DOHH2 (cell line): ENCODE measurements around the gene LATS2.

Experiments
- H3F3A ChIP-seq: fragments of 200-600 bp; sonication (generic), shearing (Covaris generic); 2 replicates; pipeline ENCODE4 v1.6.0; 2016; ENCODE audit warnings: antibody characterized with exemption, mild to moderate bottlenecking; ENCODE audit not compliant: control insufficient read depth, insufficient read depth
- H3K27ac ChIP-seq: fragments of 200-600 bp; sonication (generic); 2 replicates; pipeline ENCODE4 v1.5.1; 2014; ENCODE audit warnings: low read depth, mild to moderate bottlenecking, low read length, moderate library complexity
- H3K27me3 ChIP-seq: fragments of 200-600 bp; sonication (generic); 2 replicates; pipeline ENCODE4 v1.6.1; 2014; ENCODE audit warnings: mild to moderate bottlenecking, low read length, mixed read lengths; ENCODE audit not compliant: control insufficient read depth
- H3K36me3 ChIP-seq: fragments of 200-600 bp; sonication (generic); 2 replicates; pipeline ENCODE4 v1.6.1; 2014; ENCODE audit warnings: mild to moderate bottlenecking, low read length, moderate library complexity, mixed read lengths; ENCODE audit not compliant: control insufficient read depth
- H3K4me1 ChIP-seq: fragments of 200-600 bp; sonication (generic); 2 replicates; pipeline ENCODE4 v1.6.1; 2014; ENCODE audit warnings: mild to moderate bottlenecking, low read length, mixed read lengths; ENCODE audit not compliant: control insufficient read depth
- H3K4me2 ChIP-seq: fragments of 200-600 bp; sonication (generic); 2 replicates; pipeline ENCODE4 v1.6.0; 2014; ENCODE audit warnings: mild to moderate bottlenecking, low read length, moderate library complexity
- H3K4me3 ChIP-seq: fragments of 200-600 bp; sonication (generic); 2 replicates; pipeline ENCODE4 v1.5.1; 2014; ENCODE audit warnings: mild to moderate bottlenecking, low read length, mixed read lengths
- H3K79me2 ChIP-seq: fragments of 200-600 bp; sonication (generic); 2 replicates; pipeline ENCODE4 v1.6.1; 2014; ENCODE audit warnings: mild to moderate bottlenecking, low read length, mixed read lengths; ENCODE audit not compliant: control insufficient read depth
- H3K9me2 ChIP-seq: fragments of 200-600 bp; sonication (generic); replicated peaks from 2 replicates; pipeline ENCODE4 v1.6.1; 2014; ENCODE audit warnings: mild to moderate bottlenecking, low read length, mixed read lengths; ENCODE audit not compliant: control insufficient read depth
- H3K9me3 ChIP-seq: fragments of 200-600 bp; sonication (generic); 2 replicates; pipeline ENCODE4 v1.6.1; 2014; ENCODE audit warnings: antibody characterized with exemption, low read length, mixed read lengths; ENCODE audit not compliant: control insufficient read depth, insufficient read depth
- H4K20me1 ChIP-seq: fragments of 200-600 bp; sonication (generic); 2 replicates; pipeline ENCODE4 v1.6.0; 2014; ENCODE audit warnings: low read depth, mild to moderate bottlenecking, antibody characterized with exemption, low read length, moderate library complexity; ENCODE audit not compliant: control insufficient read depth, insufficient read depth
- CTCF ChIP-seq: fragments of 200-600 bp; sonication (generic); IDR thresholded peaks from one replicate; pipeline ENCODE4 v1.5.1; 2014; ENCODE audit warnings: antibody characterized with exemption, mild to moderate bottlenecking, low read depth, low read length; ENCODE audit not compliant: poor library complexity, severe bottlenecking
- EZH2phosphoT487 ChIP-seq: fragments of 200-600 bp; sonication (generic); IDR thresholded peaks from 2 replicates; pipeline ENCODE4 v1.6.1; 2017; ENCODE audit warnings: borderline replicate concordance, mild to moderate bottlenecking, antibody characterized with exemption, low read length, moderate library complexity, mixed read lengths

The LATS2 gene

GRCh38 chr13:20995245-20995838 lies 66.0 kb downstream of the LATS2 start:
- Histone ChIP-seq H3F3A (no peaks in the 10 kb centered on the region), H3K9me3 (no peaks in the 10 kb centered on the region), H3K27ac (no peak overlapping the region), H3K79me2 (no peaks in the 10 kb centered on the region), H3K36me3 (no peaks in the 10 kb centered on the region), H3K4me3 (no peak overlapping the region), H4K20me1 (no peaks in the 10 kb centered on the region), H3K4me1 (no peaks in the 10 kb centered on the region), H3K27me3 (no peaks in the 10 kb centered on the region), H3K4me2 (no peak overlapping the region), H3K9me2 (no peaks in the 10 kb centered on the region)
- no peak for TF ChIP-seq CTCF
- no peak for TF ChIP-seq EZH2phosphoT487

GRCh38 chr13:20994441-20994821 lies 67.0 kb downstream of the LATS2 start:
- no peaks in the 10 kb centered on the region for H3K36me3 ChIP-seq
- no peaks in the 10 kb centered on the region for H3F3A ChIP-seq
- H4K20me1 ChIP-seq = no peaks in the 10 kb centered on the region
- TF ChIP-seq EZH2phosphoT487 (no peak), CTCF (no peak)
- H3K27ac ChIP-seq = no peak overlapping the region
- H3K4me1 ChIP-seq = no peaks in the 10 kb centered on the region
- no peaks in the 10 kb centered on the region for H3K9me3 ChIP-seq
- no peaks in the 10 kb centered on the region for H3K9me2 ChIP-seq
- no peak overlapping the region for H3K4me2 ChIP-seq
- no peaks in the 10 kb centered on the region for H3K27me3 ChIP-seq
- H3K79me2 ChIP-seq = no peaks in the 10 kb centered on the region
- H3K4me3 ChIP-seq = no peak overlapping the region

GRCh38 chr13:20993661-20994440 lies 67.5 kb downstream of the LATS2 start:
- Histone ChIP-seq H3K79me2 (no peaks in the 10 kb centered on the region), H3K27ac (no peak overlapping the region), H3K36me3 (no peaks in the 10 kb centered on the region), H3K4me1 (no peaks in the 10 kb centered on the region), H3K9me3 (no peaks in the 10 kb centered on the region), H3F3A (no peaks in the 10 kb centered on the region), H3K27me3 (no peaks in the 10 kb centered on the region), H3K9me2 (no peaks in the 10 kb centered on the region), H3K4me2 (no peak overlapping the region), H4K20me1 (no peaks in the 10 kb centered on the region), H3K4me3 (no peak overlapping the region)
- TF ChIP-seq EZH2phosphoT487 = no peak
- TF ChIP-seq CTCF = no peak
